ENCODE data around the gene FOSL2. TPM values are rescaled to one million over a fixed set of nuclear protein-coding genes. Genes with fewer than 3 reads are reported as not detected.

FOSL2 gene
- total RNA-seq, 1 donor from 2014 or later: 77.1 TPM

DNA sequence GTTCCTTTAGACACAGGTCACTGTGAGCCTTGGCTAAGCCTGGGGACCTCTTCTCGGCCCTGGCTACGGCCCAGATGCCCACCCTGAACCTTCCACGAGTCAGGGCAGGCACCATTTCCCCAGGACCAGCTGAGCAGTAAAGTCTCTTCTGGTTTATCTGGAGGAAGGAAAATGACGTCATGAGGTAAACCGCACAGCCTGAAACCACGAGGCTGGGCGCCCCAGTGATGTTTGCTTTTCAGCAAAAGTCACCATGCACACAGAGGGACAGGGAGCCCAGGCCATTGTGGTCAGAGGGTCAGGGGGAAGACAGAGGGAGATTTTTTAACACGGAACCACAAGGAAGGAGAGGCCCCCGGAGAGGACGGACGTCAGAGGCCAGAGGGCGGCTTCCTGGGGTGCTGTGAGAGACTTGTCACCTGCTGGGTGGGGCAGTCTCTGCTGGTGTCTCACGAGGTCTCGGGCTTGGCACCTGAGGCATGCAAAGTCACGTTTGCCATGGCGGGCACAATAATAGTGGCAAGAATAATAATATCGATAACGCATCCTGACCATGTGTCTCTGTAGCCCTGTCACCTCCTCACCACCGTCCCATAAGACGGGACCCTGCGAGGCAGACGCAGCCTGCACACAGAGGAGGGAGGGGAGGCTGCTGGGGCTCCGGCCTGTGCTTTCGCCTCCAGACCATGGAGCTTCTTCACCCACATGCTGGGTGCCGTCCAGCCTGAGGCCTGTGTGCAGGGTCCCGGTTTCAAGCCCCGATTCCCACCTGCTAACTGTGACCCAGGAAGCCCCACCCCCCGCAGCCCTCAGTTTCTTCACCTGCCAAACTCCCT is 33.2 kb upstream of the FOSL2 start:
- H3K4me3 ChIP-seq (ENCODE audit: low read depth, low read length): no peak overlapping the region
- no peak for FAIRE-seq
- H3K36me3 ChIP-seq (ENCODE audit: control insufficient read depth, insufficient read depth, low read length): no peaks in the 10 kb centered on the region
- TF ChIP-seq, protein P1, sequence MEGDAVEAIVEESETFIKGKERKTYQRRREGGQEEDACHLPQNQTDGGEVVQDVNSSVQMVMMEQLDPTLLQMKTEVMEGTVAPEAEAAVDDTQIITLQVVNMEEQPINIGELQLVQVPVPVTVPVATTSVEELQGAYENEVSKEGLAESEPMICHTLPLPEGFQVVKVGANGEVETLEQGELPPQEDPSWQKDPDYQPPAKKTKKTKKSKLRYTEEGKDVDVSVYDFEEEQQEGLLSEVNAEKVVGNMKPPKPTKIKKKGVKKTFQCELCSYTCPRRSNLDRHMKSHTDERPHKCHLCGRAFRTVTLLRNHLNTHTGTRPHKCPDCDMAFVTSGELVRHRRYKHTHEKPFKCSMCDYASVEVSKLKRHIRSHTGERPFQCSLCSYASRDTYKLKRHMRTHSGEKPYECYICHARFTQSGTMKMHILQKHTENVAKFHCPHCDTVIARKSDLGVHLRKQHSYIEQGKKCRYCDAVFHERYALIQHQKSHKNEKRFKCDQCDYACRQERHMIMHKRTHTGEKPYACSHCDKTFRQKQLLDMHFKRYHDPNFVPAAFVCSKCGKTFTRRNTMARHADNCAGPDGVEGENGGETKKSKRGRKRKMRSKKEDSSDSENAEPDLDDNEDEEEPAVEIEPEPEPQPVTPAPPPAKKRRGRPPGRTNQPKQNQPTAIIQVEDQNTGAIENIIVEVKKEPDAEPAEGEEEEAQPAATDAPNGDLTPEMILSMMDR (IDR thresholded peaks at IDR 0.05; ENCODE audit: insufficient read depth, low read length, severe bottlenecking): no peak
- peak; percentile 58 for DNase-seq (ENCODE audit: low read depth)
- H3K27me3 ChIP-seq (ENCODE audit: control insufficient read depth, insufficient read depth, low read length): no peaks in the 10 kb centered on the region

DNA sequence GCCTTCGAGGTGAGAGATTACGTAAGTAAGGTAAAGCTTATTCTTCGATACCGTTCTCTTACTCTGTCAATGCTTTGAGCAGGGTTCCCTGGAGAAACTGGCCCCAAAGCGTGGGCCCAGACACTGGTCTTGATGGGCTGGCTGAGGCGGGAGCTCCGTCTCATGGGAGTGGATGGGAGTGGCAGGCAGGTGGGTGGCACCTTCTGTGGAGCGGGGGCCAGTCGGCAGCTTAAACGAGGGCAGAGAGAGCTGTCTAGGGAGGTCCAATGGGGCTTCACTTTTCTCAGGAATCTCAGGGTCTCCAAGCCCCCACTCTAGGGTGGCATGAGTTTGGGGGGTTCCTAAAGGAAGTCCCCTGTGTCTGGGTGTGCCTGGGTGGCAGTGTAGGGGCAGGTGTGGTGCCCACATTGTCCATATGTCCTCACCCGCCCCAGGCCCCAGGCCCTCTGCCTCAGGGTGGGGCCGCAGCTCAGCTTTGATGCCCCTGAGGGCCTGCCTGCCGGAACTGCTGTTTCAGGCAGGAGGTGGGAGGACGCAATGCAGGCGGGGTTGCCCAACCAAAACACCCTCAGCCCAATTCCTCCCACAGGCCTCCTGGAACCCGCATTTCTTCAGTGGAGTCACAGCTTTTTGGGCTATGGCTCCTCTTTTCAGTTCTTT is 32.5 kb upstream of the FOSL2 start:
- Histone ChIP-seq H3K27me3 (ENCODE audit: control insufficient read depth, insufficient read depth, low read length) (no peaks in the 10 kb centered on the region), H3K36me3 (ENCODE audit: control insufficient read depth, insufficient read depth, low read length) (no peaks in the 10 kb centered on the region), H3K4me3 (ENCODE audit: low read depth, low read length) (no peak overlapping the region)
- TF ChIP-seq, protein P1 (IDR thresholded peaks at IDR 0.05; ENCODE audit: insufficient read depth, low read length, severe bottlenecking): no peak
- DNase-seq (ENCODE audit: low read depth) (no peak), FAIRE-seq (no peak)

DNA sequence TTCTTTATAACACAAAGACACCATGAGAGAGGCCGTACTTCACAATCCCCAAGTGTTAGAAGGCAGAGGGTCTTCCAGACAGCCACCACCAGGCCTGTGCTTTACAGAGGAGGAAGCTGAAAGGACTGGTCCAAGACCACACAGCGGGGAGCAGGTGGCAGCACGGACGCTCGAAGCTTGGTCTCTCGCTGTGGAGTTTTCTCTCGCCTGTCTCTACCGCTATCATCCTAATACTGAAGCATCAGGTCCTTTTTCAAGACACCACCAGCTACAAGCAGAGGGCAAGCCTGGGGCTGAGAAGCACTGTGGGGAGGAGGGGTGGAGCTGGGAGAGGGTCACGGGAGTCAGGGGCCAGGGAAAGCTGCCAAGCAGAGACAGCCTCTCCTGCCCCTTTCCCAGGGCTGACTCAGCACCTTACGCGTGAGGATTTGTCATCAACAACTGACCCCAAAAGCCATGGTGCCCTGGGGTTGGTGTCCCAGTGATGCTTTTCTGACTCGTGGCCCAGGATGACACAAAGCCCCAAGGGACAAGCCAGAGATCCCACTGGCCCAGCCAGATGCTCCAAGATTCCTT is 31.9 kb upstream of the FOSL2 start:
- TF ChIP-seq, protein P1 (IDR thresholded peaks at IDR 0.05; ENCODE audit: insufficient read depth, low read length, severe bottlenecking): no peak
- no peak overlapping the region for H3K4me3 ChIP-seq (ENCODE audit: low read depth, low read length)
- H3K36me3 ChIP-seq (ENCODE audit: control insufficient read depth, insufficient read depth, low read length): no peaks in the 10 kb centered on the region
- no peaks in the 10 kb centered on the region for H3K27me3 ChIP-seq (ENCODE audit: control insufficient read depth, insufficient read depth, low read length)
- FAIRE-seq (no peak), DNase-seq (ENCODE audit: low read depth) (peak; percentile 39)

DNA sequence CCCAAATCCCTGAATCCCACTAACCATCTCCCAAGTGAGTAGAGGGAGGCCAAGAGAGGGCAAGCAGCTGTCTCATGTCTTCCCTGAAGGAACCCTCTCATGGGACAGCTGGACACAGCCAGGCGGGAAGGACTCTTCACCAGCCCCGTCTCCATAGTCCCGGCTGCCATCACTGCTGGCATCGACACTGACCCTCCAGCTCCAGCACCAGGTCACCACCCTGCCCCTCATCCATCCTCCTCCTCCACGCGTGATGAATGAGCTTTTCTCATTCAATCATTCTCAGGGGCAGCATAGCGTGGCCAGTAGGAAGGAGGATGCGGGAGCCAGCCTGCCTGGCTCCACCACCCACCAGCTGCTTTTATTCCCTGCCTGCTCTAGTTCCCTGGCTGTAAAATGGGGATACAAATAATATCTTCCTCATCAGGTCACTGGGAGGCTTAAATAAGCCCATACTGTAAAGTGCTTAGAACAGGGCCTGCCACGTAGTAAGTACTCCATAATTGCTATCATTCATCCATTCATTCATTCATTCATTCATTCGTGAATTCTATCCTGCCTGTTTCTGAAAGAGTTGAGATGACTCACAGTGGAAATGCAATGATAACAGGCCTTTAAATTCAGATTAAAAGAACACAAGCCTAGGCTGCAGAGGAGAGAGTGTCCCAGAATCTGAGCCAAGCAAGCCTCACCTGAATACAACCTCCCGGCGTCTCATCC is 30.5 kb upstream of the FOSL2 start:
- Histone ChIP-seq H3K4me3 (ENCODE audit: low read depth, low read length) (no peak overlapping the region), H3K36me3 (ENCODE audit: control insufficient read depth, insufficient read depth, low read length) (no peaks in the 10 kb centered on the region), H3K27me3 (ENCODE audit: control insufficient read depth, insufficient read depth, low read length) (no peaks in the 10 kb centered on the region)
- FAIRE-seq: no peak
- TF ChIP-seq, protein P1 (IDR thresholded peaks at IDR 0.05; ENCODE audit: insufficient read depth, low read length, severe bottlenecking): no peak
- no peak for DNase-seq (ENCODE audit: low read depth)

DNA sequence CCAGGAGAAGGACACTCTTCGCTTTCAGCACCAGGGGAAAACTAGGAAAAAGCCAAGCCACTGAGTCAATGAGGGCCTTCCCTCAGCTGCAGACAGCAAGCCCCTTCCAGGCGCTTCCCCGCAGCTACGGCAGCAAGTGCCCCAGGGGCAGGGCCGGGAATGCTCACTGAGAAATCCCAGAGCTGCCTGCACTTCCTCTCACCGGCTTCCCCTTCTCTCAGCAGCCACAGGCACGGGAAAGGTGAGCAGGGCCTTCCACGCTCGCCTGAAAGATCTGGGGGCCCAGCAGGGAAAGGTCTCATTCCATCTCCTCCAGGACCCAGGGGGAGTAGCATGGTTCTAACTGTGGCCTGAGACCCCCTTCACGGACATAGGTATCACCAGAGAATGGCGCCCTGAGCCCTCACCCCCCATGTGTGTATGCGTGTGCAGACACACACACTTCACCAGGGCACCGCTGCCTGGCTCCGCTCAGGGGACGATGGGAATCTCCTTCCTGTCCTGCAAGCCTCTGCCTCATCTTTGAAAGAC is 29.6 kb upstream of the FOSL2 start:
- Histone ChIP-seq H3K27me3 (ENCODE audit: control insufficient read depth, insufficient read depth, low read length) (no peaks in the 10 kb centered on the region), H3K4me3 (ENCODE audit: low read depth, low read length) (no peak overlapping the region), H3K36me3 (ENCODE audit: control insufficient read depth, insufficient read depth, low read length) (no peaks in the 10 kb centered on the region)
- no peak for DNase-seq (ENCODE audit: low read depth)
- no peak for FAIRE-seq
- TF ChIP-seq, protein P1 (IDR thresholded peaks at IDR 0.05; ENCODE audit: insufficient read depth, low read length, severe bottlenecking): no peak

Measured in bronchial epithelial cell (primary cell).